GM10248 (cell line): ENCODE results near the gene ELAVL1.

Experiments
- CTCF ChIA-PET: fragments of 300-600 bp; sonication (Branson Sonifier 250); formaldehyde crosslinking; extraction: SDS; loops from one replicate; lab custom pipeline; 2021; ENCODE audit warnings: antibody characterized with exemption; lab: Yijun Ruan, JAX
- POLR2A ChIA-PET: fragments of 350-650 bp; sonication (Branson Sonifier 250); formaldehyde crosslinking; extraction: SDS; loops from one replicate; lab custom pipeline; 2020; ENCODE audit warnings: antibody characterized with exemption; lab: Yijun Ruan, JAX
- DNase-seq: peaks from one replicate; pipeline ENCODE4 v3.0.0; 2012; ENCODE audit errors: extremely low spot score
- TF ChIP-seq, protein P1 (sequence below): IDR thresholded peaks from 2 replicates; pipeline ENCODE4 v1.5.1; 2012; ENCODE audit warnings: mild to moderate bottlenecking, low read depth; ENCODE audit errors: extremely low read depth, missing control alignments, control extremely low read depth

Gene ELAVL1

DNA sequence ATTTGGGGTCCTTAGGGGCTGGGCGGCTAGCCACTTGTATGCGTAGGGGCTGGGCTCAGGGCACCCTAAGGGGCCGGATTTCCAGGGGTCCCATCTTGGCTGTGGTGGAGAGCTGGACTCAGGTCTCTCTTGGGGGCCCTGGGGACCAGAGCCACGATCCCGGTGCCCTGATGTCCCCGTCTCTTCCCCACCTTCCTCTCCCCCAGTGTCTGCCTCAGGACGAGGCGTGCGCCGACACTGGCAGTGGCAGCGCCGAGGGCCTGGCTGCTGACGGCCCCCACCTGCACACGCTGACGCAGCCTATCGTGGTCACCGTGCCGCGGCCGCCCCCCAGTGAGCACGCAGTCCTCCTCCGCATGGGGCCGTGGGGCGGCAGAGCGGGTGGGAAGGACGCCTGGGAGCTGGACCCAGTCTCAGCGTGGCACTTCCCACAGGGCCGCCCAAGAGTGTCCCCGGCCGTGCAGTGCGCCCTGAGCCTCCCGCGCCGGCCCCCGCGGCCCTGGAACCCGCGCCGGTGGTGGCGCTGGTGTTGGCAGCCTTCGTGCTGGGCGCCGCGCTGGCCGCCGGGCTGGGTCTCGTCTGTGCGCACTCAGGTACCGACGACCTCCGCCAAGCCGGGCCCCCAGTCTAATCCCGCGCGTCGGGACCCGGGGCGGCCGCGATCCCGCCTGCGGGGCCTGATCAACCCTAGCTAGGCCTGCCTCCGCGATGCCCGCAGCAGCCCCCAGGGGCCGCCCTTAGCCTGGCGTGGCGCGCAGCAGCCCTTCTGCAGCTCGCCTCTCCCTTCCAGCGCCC lies 88.0 kb downstream of the ELAVL1 start:
- POLR2A ChIA-PET = interaction anchor here (1.5 kb wide), 1 partner anchor 14 kb away, joined by 4 read pairs; the partner anchor contains the start of gene MAP2K7
- CTCF ChIA-PET = interaction anchor here (0.8 to 2.1 kb wide), 10 partner anchors 9 to 349 kb away, joined by 3 to 9 read pairs (median 4); partner anchors contain the start of genes CTXN1, MAP2K7 and TIMM44
- TF ChIP-seq, protein P1, sequence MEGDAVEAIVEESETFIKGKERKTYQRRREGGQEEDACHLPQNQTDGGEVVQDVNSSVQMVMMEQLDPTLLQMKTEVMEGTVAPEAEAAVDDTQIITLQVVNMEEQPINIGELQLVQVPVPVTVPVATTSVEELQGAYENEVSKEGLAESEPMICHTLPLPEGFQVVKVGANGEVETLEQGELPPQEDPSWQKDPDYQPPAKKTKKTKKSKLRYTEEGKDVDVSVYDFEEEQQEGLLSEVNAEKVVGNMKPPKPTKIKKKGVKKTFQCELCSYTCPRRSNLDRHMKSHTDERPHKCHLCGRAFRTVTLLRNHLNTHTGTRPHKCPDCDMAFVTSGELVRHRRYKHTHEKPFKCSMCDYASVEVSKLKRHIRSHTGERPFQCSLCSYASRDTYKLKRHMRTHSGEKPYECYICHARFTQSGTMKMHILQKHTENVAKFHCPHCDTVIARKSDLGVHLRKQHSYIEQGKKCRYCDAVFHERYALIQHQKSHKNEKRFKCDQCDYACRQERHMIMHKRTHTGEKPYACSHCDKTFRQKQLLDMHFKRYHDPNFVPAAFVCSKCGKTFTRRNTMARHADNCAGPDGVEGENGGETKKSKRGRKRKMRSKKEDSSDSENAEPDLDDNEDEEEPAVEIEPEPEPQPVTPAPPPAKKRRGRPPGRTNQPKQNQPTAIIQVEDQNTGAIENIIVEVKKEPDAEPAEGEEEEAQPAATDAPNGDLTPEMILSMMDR = peak; percentile 47
- peak; percentile 58 for DNase-seq

DNA sequence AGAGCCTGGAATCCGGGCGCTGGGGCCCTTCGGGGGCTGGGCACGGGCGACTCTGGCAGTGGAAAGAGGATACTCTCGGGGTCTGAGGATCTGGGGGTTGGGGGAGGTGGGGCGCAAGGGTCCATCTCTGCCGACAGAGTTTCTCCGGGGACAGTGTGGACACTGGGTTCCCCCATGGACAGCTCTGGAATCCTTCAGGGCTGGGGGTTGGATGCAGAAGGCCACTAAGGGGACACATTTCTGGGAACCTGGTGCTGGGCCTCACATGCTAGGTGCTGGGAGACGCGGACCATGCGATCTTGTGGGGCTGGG lies 88.5 kb downstream of the ELAVL1 start:
- POLR2A ChIA-PET = interaction anchor here (1.5 kb wide), 1 partner anchor 13 kb away, joined by 4 read pairs; the partner anchor contains the start of gene MAP2K7

DNA sequence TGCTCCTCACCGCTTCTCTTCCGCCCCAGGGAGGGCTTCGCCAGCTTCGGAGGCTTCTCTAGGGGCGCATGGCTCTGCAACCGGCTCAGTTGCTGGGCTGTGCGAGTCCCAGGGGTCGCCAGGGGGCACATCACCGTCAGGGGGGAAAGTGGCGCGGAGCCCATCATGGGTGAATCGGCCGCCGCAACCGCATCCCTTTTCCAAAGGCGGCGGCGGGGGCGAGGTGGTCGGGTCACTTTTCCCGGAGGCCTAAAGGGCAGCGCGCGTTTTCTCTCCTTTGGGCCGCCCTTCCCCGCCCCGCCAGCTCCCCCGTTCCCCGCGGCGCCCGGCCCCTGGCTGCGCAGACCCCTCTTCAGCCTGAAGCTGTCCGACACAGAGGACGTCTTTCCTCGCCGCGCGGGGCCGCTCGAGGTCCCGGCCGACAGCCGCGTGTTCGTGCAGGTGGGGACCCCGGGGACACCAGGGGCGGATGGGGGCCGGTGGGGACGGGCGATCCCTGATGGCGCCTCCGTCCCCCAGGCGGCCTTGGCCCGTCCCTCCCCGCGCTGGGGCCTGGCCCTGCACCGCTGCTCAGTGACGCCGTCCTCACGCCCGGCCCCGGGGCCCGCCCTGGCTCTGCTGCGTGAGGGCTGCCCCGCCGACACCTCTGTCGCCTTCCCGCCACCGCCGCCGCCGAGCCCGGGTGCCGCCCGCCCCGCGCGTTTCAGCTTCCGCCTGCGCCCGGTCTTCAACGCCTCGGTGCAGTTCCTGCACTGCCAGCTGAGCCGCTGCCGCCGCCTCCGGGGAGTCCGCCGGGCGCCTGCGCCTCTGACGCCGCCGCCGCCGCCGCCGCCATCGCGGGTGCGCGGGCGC lies 89.1 kb downstream of the ELAVL1 start:
- DNase-seq = no peak
- CTCF ChIA-PET = interaction anchor here (0.8 to 2.3 kb wide), 6 partner anchors 13 to 348 kb away, joined by 3 to 9 read pairs (median 4); partner anchors contain the start of genes MAP2K7 and TIMM44

More for the DNA sequence above, 88.5 kb downstream of the ELAVL1 start:
- no peak for DNase-seq
- CTCF ChIA-PET = interaction anchor here (0.8 to 2.1 kb wide), 4 partner anchors 13 to 349 kb away, joined by 3 to 9 read pairs (median 4); partner anchors contain the start of genes MAP2K7 and TIMM44
- TF ChIP-seq, protein P1 = no peak

DNA sequence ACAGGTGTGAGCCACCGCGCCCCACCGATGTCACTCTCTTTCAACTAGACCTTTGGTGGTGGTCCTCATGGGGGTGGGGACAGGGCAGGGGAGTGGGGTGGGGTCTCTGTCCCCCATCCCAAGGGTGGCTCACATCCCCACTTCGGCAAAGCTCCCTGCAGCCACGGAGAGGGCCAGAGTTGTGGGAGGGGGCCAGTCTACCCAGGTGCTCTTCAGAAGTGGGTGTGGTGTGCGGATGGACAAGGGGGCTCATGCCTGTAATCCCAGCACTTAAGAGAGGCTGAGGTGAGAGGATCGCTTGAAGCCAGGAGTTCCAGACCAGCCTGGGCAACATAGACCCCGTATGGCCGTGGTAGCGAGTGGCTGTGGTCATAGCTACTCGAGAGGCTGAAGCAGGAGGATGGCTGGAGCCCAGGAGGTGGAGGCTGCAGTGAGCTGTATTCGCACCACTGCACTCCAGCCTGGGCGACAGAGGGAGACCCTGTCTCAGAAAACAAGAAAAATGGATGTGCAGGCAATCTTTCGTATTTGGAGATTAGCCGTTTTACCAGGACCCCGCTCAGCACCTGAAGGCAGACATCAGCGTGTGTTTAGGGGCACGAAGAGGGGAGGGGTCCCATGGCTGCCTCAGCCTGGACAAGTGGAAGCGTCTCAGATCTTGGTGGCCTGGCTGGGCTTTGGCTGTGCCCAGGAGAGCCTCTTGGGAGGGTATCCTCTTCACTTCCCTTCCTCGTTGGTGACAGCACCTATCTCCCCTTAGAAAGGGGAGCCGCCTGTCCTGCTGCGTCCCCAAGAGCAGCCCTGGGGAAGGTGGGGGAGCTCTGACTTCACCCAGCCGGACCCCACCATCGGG lies 90.0 kb downstream of the ELAVL1 start:
- CTCF ChIA-PET = interaction anchor here (1.0 to 2.3 kb wide), 3 partner anchors 12 to 28 kb away, joined by 3 to 7 read pairs (median 6); partner anchors contain the start of genes MAP2K7 and TIMM44
- POLR2A ChIA-PET = no interaction called here
- TF ChIP-seq, protein P1 = no peak
- no peak for DNase-seq

More for the DNA sequence above, 89.1 kb downstream of the ELAVL1 start:
- POLR2A ChIA-PET = interaction anchor here (1.5 kb wide), 1 partner anchor 13 kb away, joined by 4 read pairs; the partner anchor contains the start of gene MAP2K7
- TF ChIP-seq, protein P1 = no peak

DNA sequence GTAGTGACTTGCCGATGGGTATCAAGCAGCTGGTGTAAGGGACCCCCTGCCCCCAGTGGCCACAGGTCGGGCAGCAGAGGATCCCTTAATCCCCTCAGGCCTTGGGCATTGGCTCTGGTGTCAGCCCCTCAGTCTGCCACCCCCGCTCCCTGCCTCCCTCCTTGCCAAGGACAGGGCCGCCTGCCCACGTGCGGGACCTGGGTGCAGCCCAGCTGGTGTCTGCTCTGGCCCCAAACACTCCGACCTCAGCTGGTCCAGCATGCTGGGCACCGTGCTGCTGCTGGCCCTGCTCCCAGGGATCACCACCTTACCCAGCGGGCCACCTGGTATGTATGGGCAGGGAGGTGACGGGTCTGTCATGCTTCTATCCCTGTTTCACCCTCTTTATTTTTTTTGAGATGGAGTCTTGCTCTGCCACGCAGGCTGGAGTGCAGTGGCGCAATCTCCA lies 90.8 kb downstream of the ELAVL1 start, which contains the start of gene TGFBR3L:
TSS of gene TGFBR3L (plus strand) at position 233 of the 448 bp plus-strand sequence.
- no peak for DNase-seq
- ChIA-PET POLR2A (no interaction called here), CTCF (interaction anchor here (2.3 kb wide), 1 partner anchor 11 kb away, joined by 7 read pairs; the partner anchor contains the start of gene MAP2K7)

More for the DNA sequence above, 90.8 kb downstream of the ELAVL1 start, which contains the start of gene TGFBR3L:
- TF ChIP-seq, protein P1 = no peak
